HL-60 (cell line): ENCODE data around the gene SUGT1.
"Not testable (repeated sequence)": the region's sequence is repeated elsewhere in the genome, so short reads cannot be mapped to it uniquely, and the experiment has no call there.

ENCODE experiments used
- CTCF ChIP-seq: IDR thresholded peaks from one replicate; pipeline ENCODE4 v1.5.1; 2011; ENCODE audit warnings: low read length, control low read depth, inconsistent platforms; ENCODE audit not compliant: insufficient read depth
- POLR2AphosphoS5 ChIP-seq: IDR thresholded peaks from 2 replicates; pipeline ENCODE4 v1.6.1; 2012; ENCODE audit warnings: low read depth
- REST ChIP-seq: IDR thresholded peaks from 2 replicates; pipeline ENCODE4 v1.6.1; 2012; ENCODE audit warnings: low read depth; ENCODE audit not compliant: insufficient replicate concordance

- TF ChIP-seq CTCF, REST, POLR2AphosphoS5: not testable (repeated sequence)
Measured at GRCh38 chr13:52720904-52721303, 68.3 kb downstream of the SUGT1 start.
